ENCODE data around the gene ZRANB3. TPM values are rescaled to one million over a fixed set of nuclear protein-coding genes. Genes with fewer than 3 reads are reported as not detected.
"Not testable (repeated sequence)": the region's sequence is repeated elsewhere in the genome, so short reads cannot be mapped to it uniquely, and the experiment has no call there.

ZRANB3 gene
- total RNA-seq, 1 experiment from 2014 or later, result 11.3 TPM

- no peaks in the 10 kb centered on the region for H3K79me2 ChIP-seq (ENCODE audit: low read depth)
- no TSS peak for BruUV-seq (replicated peaks)
- TF ChIP-seq CTCF (conservative IDR thresholded peaks at IDR 0.05), result peak; percentile 46
- no peak for TF ChIP-seq EZH2 (IDR thresholded peaks at IDR 0.05; ENCODE audit: low read depth)
- no peak overlapping the region for H3K4me2 ChIP-seq
- H3K27ac ChIP-seq, result no peak overlapping the region
- intact Hi-C loops (cut with micrococcal nuclease; ENCODE audit: unreplicated experiment), result no loop called here
- ChIA-PET CTCF (no interaction called here), POLR2A (ENCODE audit: unreplicated experiment) (interaction anchor here (0.6 kb wide), 1 partner anchor 284 kb away, joined by 6 read pairs; no protein-coding TSS in a partner anchor)
- no peaks in the 10 kb centered on the region for H3K4me1 ChIP-seq (replicated peaks; ENCODE audit: insufficient read depth)
- H3K36me3 ChIP-seq (ENCODE audit: low read depth), result no peaks in the 10 kb centered on the region
- no peaks in the 10 kb centered on the region; the same call in 1 of the 2 replicates for H4K20me1 ChIP-seq (ENCODE audit: insufficient read depth)
- no peaks in the 10 kb centered on the region for H3K9me2 ChIP-seq (ENCODE audit: insufficient read depth)
- no peak overlapping the region for H3K4me3 ChIP-seq
- H2AFZ ChIP-seq, result no peak overlapping the region
- no peaks in the 10 kb centered on the region for H3F3A ChIP-seq (ENCODE audit: insufficient read depth, low read depth)
- no peaks in the 10 kb centered on the region for H3K27me3 ChIP-seq (ENCODE audit: insufficient read depth, low read depth)
- H3K9me3 ChIP-seq (ENCODE audit: insufficient read depth, low read depth), result no peaks in the 10 kb centered on the region
- no peak for DNase-seq
Observed at GRCh38 chr2:135424849-135425248, 106.2 kb downstream of the ZRANB3 start.

- TF ChIP-seq CTCF (conservative IDR thresholded peaks at IDR 0.05) (no peak), EZH2 (IDR thresholded peaks at IDR 0.05; ENCODE audit: low read depth) (no peak)
- no peaks in the 10 kb centered on the region for H3K79me2 ChIP-seq (ENCODE audit: low read depth)
- POLR2A ChIA-PET (ENCODE audit: unreplicated experiment), result no interaction called here
Observed at GRCh38 chr2:135422898-135423297, 108.1 kb downstream of the ZRANB3 start.

GRCh38 chr2:135411646-135412045 is 119.4 kb downstream of the ZRANB3 start:
- no peak overlapping the region for H3K4me2 ChIP-seq
- intact Hi-C loops (cut with micrococcal nuclease; ENCODE audit: unreplicated experiment), result no loop called here
- no peak for TF ChIP-seq EZH2 (IDR thresholded peaks at IDR 0.05; ENCODE audit: low read depth)
- H3K9me2 ChIP-seq (ENCODE audit: insufficient read depth), result no peaks in the 10 kb centered on the region
- H3K27ac ChIP-seq, result no peak overlapping the region
- no peaks in the 10 kb centered on the region for H3K79me2 ChIP-seq (ENCODE audit: low read depth)
- H3K4me3 ChIP-seq, result no peak overlapping the region
- H3K4me1 ChIP-seq (replicated peaks; ENCODE audit: insufficient read depth), result no peaks in the 10 kb centered on the region
- no TSS peak for BruUV-seq (replicated peaks)
- H4K20me1 ChIP-seq (ENCODE audit: insufficient read depth), result no peaks in the 10 kb centered on the region
- no peaks in the 10 kb centered on the region for H3F3A ChIP-seq (ENCODE audit: insufficient read depth, low read depth)
- no peaks in the 10 kb centered on the region for H3K36me3 ChIP-seq (ENCODE audit: low read depth)
- ChIA-PET POLR2A (ENCODE audit: unreplicated experiment) (no interaction called here), CTCF (interaction anchor here (0.6 kb wide), 1 partner anchor 35 kb away, joined by 3 read pairs; no protein-coding TSS in a partner anchor)
- H2AFZ ChIP-seq, result no peak overlapping the region
- H3K27me3 ChIP-seq (ENCODE audit: insufficient read depth, low read depth), result no peaks in the 10 kb centered on the region
- H3K9me3 ChIP-seq (ENCODE audit: insufficient read depth, low read depth), result no peaks in the 10 kb centered on the region
- DNase-seq, result no peak

More at GRCh38 chr2:135422898-135423297, 108.1 kb downstream of the ZRANB3 start:
- H3F3A ChIP-seq (ENCODE audit: insufficient read depth, low read depth), result no peaks in the 10 kb centered on the region
- no peak overlapping the region for H2AFZ ChIP-seq
- no peak overlapping the region for H3K27ac ChIP-seq
- no TSS peak for BruUV-seq (replicated peaks)
- no peak overlapping the region for H3K4me2 ChIP-seq
- CTCF ChIA-PET, result no interaction called here
- H3K9me2 ChIP-seq (ENCODE audit: insufficient read depth), result no peaks in the 10 kb centered on the region
- no peaks in the 10 kb centered on the region for H3K9me3 ChIP-seq (ENCODE audit: insufficient read depth, low read depth)
- H3K4me3 ChIP-seq, result no peak overlapping the region
- intact Hi-C loops (cut with micrococcal nuclease; ENCODE audit: unreplicated experiment), result no loop called here
- no peaks in the 10 kb centered on the region for H3K27me3 ChIP-seq (ENCODE audit: insufficient read depth, low read depth)
- no peaks in the 10 kb centered on the region; the same call in 1 of the 2 replicates for H4K20me1 ChIP-seq (ENCODE audit: insufficient read depth)
- H3K4me1 ChIP-seq (replicated peaks; ENCODE audit: insufficient read depth), result no peaks in the 10 kb centered on the region
- H3K36me3 ChIP-seq (ENCODE audit: low read depth), result no peaks in the 10 kb centered on the region
- DNase-seq, result no peak

- POLR2A ChIA-PET (ENCODE audit: unreplicated experiment), result no interaction called here
- Histone ChIP-seq H3K4me3 (no peak overlapping the region), H3K79me2 (ENCODE audit: low read depth) (no peaks in the 10 kb centered on the region), H2AFZ (no peak overlapping the region), H3K27me3 (ENCODE audit: insufficient read depth, low read depth) (no peaks in the 10 kb centered on the region), H4K20me1 (ENCODE audit: insufficient read depth) (no peaks in the 10 kb centered on the region), H3K9me2 (ENCODE audit: insufficient read depth) (no peaks in the 10 kb centered on the region), H3K9me3 (ENCODE audit: insufficient read depth, low read depth) (no peaks in the 10 kb centered on the region), H3K36me3 (ENCODE audit: low read depth) (no peaks in the 10 kb centered on the region), H3K4me1 (replicated peaks; ENCODE audit: insufficient read depth) (no peaks in the 10 kb centered on the region), H3K27ac (no peak overlapping the region), H3F3A (ENCODE audit: insufficient read depth, low read depth) (no peaks in the 10 kb centered on the region), H3K4me2 (no peak overlapping the region)
- no peak for DNase-seq
- no peak for TF ChIP-seq EZH2 (IDR thresholded peaks at IDR 0.05; ENCODE audit: low read depth)
- no peak for TF ChIP-seq CTCF (conservative IDR thresholded peaks at IDR 0.05)
- CTCF ChIA-PET, result no interaction called here
- BruUV-seq (replicated peaks), result no TSS peak
- intact Hi-C loops (cut with micrococcal nuclease; ENCODE audit: unreplicated experiment), result no loop called here
Observed at GRCh38 chr2:135409436-135409835, 121.6 kb downstream of the ZRANB3 start.

- CTCF ChIA-PET; H3K27me3 ChIP-seq (ENCODE audit: insufficient read depth, low read depth); H3K4me2 ChIP-seq; DNase-seq; H3K4me1 ChIP-seq (replicated peaks; ENCODE audit: insufficient read depth); POLR2A ChIA-PET (ENCODE audit: unreplicated experiment); H2AFZ ChIP-seq; H3K27ac ChIP-seq; H3F3A ChIP-seq (ENCODE audit: insufficient read depth, low read depth); H3K4me3 ChIP-seq; H4K20me1 ChIP-seq (ENCODE audit: insufficient read depth); H3K79me2 ChIP-seq (ENCODE audit: low read depth); H3K9me2 ChIP-seq (ENCODE audit: insufficient read depth); H3K9me3 ChIP-seq (ENCODE audit: insufficient read depth, low read depth); intact Hi-C loops (cut with micrococcal nuclease; ENCODE audit: unreplicated experiment); H3K36me3 ChIP-seq (ENCODE audit: low read depth); BruUV-seq (replicated peaks): not testable (repeated sequence)
Observed at GRCh38 chr2:135396259-135396658, 134.8 kb downstream of the ZRANB3 start.
